Psoas muscle (tissue), 8 donors: ENCODE measurements around the gene VWA8. TPM values are rescaled to one million over a fixed set of nuclear protein-coding genes. Genes with fewer than 3 reads are reported as not detected.

ENCODE experiments used
- ATAC-seq, 4 donors: fragments of 200-7000 bp; cut with Tn5 transposase; one replicate each; pipeline ENCODE4 v1.9.1; 2020; ENCODE audit warnings: moderate library complexity in 3 of 4, mild to moderate bottlenecking in 2 of 4
- DNase-seq, 2 donors: peaks; one replicate each; pipeline ENCODE4 v3.0.0-alpha.2; 2020
- H3K27ac ChIP-seq: fragments of 200-600 bp; one replicate; pipeline ENCODE4 v1.8.0; 2022
- H3K27me3 ChIP-seq, 3 donors: fragments of 200-600 bp in 1 of 3; one replicate each; pipeline versions ENCODE4 v1.6.1 to v1.8.0; 2013 to 2022; ENCODE audit warnings: low read length in 2 of 3, mild to moderate bottlenecking in 2 of 3, moderate library complexity in 1 of 3; ENCODE audit not compliant: insufficient read depth in 3 of 3
- H3K36me3 ChIP-seq, 2 donors: fragments of 200-600 bp in 1 of 2; one replicate each; pipeline versions ENCODE4 v1.6.1 to v1.8.0; 2013 to 2022; ENCODE audit warnings: low read depth in 1 of 2, mild to moderate bottlenecking in 1 of 2, moderate library complexity in 1 of 2; ENCODE audit not compliant: insufficient read depth in 1 of 2
- H3K4me1 ChIP-seq: fragments of 200-600 bp; one replicate; pipeline ENCODE4 v1.8.0; 2022
- H3K4me3 ChIP-seq: fragments of 200-600 bp; one replicate; pipeline ENCODE4 v1.8.0; 2022; ENCODE audit warnings: mild to moderate bottlenecking
- H3K9me3 ChIP-seq: fragments of 200-600 bp; one replicate; pipeline ENCODE4 v1.8.0; 2022
- WGBS, 3 donors: extraction: QIAGEN DNeasy Blood & Tissue Kit; methylation state at CpG; one replicate each; pipeline versions ENCODE4 v1.1.6 to v1.1.7; 2013; 5-methylcytosine and 5-hydroxymethylcytosine counted together
- intact Hi-C, 2 donors: fragments of 100-400 bp; cut with DNase I; formaldehyde crosslinking; loops; one replicate each; pipeline versions ENCODE4 v1.11.0 to v1.14.2; 2022
- polyA plus RNA-seq, 3 donors: library from polyadenylated mRNA; stranded (reverse); fragments of 200-250 nt; gene quantifications; one replicate each; pipeline ENCODE4 v1.2.3, GENCODE V29; 2013
- total RNA-seq, 4 donors: library from RNA; stranded (reverse); fragmentation: NEBNext Ultra II Directional in 2 of 4; extraction: Animal tissue kit (Norgen Biotek cat#: 25700) in 2 of 4; gene quantifications; one replicate each; pipeline versions ENCODE4 v1.2.1 to v1.2.4, GENCODE V29; 2021 to 2023
- TF ChIP-seq, protein P1 (sequence below): fragments of 200-600 bp; IDR thresholded peaks from one replicate; pipeline ENCODE4 v1.8.0; 2022; ENCODE audit warnings: antibody characterized with exemption
- donor health status: healthy with polysubstance abuse.
- donor health status: DM: no; HTN: no; CAD: no; lungs with moderate emphysema.
- donor health status: Bipolar disorder and iron deficiency.
- donor health status: healthy.
- donor health status: DM: yes; HTN: yes; CAD: no.
- donor health status: DM: no; HTN: no; CAD: no.
- donor health status: DM: no; HTN: no; CAD: no.
- donor health status: DM: yes; HTN: yes; CAD: no.

VWA8 gene
- total and polyA plus RNA-seq, 7 donors, result 8.6 to 50.5 (median 30.1) TPM

DNA sequence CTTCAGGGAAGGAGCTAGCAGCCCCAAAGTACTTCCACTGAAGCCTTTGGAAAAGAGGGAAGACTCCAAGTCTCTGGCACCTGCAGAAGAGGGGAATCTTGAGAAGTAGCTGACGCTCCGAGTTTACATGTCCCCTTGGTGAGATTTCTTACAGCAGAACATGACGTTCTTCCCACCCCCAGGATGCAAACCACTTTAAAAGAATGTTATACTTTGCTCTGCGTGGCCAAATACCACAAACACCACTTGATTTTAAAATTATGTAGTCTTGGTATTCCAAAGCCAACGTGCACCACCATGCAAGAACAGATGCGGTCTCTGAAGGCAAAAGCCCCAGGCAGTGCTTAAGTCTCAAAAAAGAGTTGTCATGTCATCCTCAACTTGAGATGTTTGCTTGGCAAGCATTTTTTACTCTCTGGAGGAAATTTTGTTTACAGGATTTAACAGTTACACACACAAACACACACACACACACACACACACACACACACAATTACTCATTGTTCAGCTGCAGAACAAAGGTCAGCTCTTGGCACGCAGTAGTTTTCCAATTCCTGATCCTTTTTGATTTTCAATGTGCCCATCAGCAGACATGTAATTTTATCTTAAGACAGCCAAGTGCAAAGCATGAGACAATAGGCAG lies 397.4 kb downstream of the VWA8 start:
- H3K36me3 ChIP-seq, result peaks cover 2 to 25% of the 10 kb centered on the region in 2 donors
- H3K4me1 ChIP-seq, result no peaks in the 10 kb centered on the region
- DNase-seq (no peak), ATAC-seq (no peak)
- H3K27ac ChIP-seq, result no peak overlapping the region
- TF ChIP-seq, protein P1, sequence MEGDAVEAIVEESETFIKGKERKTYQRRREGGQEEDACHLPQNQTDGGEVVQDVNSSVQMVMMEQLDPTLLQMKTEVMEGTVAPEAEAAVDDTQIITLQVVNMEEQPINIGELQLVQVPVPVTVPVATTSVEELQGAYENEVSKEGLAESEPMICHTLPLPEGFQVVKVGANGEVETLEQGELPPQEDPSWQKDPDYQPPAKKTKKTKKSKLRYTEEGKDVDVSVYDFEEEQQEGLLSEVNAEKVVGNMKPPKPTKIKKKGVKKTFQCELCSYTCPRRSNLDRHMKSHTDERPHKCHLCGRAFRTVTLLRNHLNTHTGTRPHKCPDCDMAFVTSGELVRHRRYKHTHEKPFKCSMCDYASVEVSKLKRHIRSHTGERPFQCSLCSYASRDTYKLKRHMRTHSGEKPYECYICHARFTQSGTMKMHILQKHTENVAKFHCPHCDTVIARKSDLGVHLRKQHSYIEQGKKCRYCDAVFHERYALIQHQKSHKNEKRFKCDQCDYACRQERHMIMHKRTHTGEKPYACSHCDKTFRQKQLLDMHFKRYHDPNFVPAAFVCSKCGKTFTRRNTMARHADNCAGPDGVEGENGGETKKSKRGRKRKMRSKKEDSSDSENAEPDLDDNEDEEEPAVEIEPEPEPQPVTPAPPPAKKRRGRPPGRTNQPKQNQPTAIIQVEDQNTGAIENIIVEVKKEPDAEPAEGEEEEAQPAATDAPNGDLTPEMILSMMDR, result no peak
- H3K27me3 ChIP-seq, result no peaks in the 10 kb centered on the region
- H3K9me3 ChIP-seq, result no peaks in the 10 kb centered on the region
- intact Hi-C loops, result no loop called here
- H3K4me3 ChIP-seq, result no peak overlapping the region
- WGBS, 3 donors, result 57 to 64% (median 64%) methylated on average over 7 of the region's 7 CpGs

DNA sequence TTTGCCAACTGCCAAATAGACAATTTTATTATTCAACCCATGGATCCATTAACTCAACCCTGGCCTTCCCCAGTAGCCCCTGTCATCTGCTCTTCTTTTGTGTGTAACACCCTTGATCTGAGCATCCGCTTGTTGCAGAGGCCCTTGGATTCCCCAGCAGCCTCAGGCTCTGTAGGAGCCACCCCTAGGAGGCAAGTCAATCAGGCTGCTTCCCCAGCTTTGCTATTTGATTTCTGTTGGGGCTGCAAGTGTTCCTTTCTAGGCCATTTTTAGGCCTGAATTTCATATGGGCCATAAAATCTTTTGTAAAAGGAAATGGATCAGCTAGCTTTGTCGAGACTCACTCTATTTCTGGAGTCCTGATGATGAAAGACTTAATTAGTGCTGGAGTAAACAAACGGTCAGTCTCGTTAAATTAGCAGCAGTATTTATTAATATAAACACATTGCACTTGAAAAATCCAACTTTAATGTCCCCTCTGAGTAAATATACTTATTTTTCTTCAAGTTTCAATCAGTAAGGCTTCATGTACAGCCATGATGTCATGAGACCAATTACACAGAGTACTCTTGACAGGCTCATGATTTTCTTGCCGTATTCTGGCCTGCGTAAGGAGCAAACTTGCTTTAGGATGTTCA lies 398.2 kb downstream of the VWA8 start:
- Histone ChIP-seq H3K4me1 (no peaks in the 10 kb centered on the region), H3K4me3 (no peak overlapping the region), H3K27ac (no peak overlapping the region), H3K27me3 (no peaks in the 10 kb centered on the region), H3K9me3 (no peaks in the 10 kb centered on the region), H3K36me3 (peaks cover 2 to 19% of the 10 kb centered on the region in 2 donors)
- ATAC-seq, result no peak
- intact Hi-C loops, result no loop called here
- TF ChIP-seq, protein P1, result no peak
- no peak for DNase-seq
- 61 to 64% (median 61%) methylated on average over 6 of the region's 6 CpGs for WGBS, 3 donors

DNA sequence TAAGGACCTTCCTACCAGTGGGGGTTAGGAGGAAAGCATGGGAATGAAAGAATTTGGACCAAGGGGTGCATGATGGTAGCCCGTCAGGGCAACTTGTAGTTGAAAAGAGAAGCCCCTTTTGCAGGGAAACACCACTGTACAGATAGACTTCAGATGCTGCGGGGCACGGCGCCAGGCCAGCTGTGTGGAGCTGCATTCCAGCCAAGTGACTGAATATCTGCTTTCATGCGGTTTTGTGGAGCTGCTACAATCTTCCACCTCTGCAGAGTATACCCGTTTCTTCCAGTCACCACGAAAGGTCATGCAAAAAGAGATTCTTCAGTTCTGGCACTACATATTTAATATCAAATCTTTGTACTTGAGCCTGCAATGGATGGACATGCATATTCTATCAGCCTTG lies 398.8 kb downstream of the VWA8 start:
- DNase-seq (peak; percentile 68 to 80), ATAC-seq (peak in 2 of 4 donors; percentile 19 to 69)
- intact Hi-C loops, result no loop called here
- Histone ChIP-seq H3K36me3 (peaks cover 2 to 13% of the 10 kb centered on the region in 2 donors), H3K9me3 (no peaks in the 10 kb centered on the region), H3K4me3 (no peak overlapping the region), H3K27ac (no peak overlapping the region), H3K27me3 (no peaks in the 10 kb centered on the region), H3K4me1 (no peaks in the 10 kb centered on the region)
- TF ChIP-seq, protein P1, result no peak
- 9 to 21% (median 16%) methylated on average over 7 of the region's 7 CpGs for WGBS, 3 donors

DNA sequence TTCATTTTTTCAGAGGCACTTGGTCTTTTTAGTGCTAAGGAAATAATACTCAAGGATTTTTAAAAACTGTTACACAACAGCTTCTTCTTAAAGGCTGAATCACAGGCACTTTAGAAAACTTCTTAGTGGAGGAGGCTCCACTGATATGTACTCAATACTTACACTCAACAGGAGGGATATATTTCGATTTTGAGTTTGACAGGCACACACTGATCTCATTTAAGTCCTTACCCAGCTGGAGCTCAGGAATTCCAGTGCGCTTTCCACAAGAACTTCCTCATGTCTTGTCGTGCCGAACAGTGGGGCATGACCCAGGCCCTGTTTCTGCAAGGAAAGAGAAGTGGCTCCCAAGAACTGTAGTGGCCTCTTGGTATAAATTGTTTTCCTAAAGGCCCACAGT lies 399.7 kb downstream of the VWA8 start:
- intact Hi-C loops, result no loop called here

More for the DNA sequence above, 399.7 kb downstream of the VWA8 start:
- Histone ChIP-seq H3K27me3 (no peaks in the 10 kb centered on the region), H3K36me3 (peaks cover 2 to 4% of the 10 kb centered on the region in 2 donors), H3K9me3 (no peaks in the 10 kb centered on the region), H3K4me1 (no peaks in the 10 kb centered on the region), H3K4me3 (no peak overlapping the region), H3K27ac (no peak overlapping the region)
- 58 to 70% (median 67%) methylated on average over 4 of the region's 4 CpGs for WGBS, 3 donors
- ATAC-seq (no peak), DNase-seq (no peak)
- TF ChIP-seq, protein P1, result no peak
